Epithelial cell of prostate (primary cell): ENCODE data around the gene RTL10.

Experiments used
- DNase-seq: peaks from one replicate; pipeline ENCODE4 v3.0.0-alpha.2; 2011; ENCODE audit warnings: low read depth, low spot score
- H3K27ac ChIP-seq: fragments of 450-650 bp; 2 replicates; pipeline ENCODE4 v1.5.1; 2017; ENCODE audit warnings: mild to moderate bottlenecking

The RTL10 gene

GRCh38 chr22:19877626-19878339, 23.1 kb upstream of the RTL10 start:
- H3K27ac ChIP-seq, result no peak overlapping the region
- DNase-seq, result no peak

DNA sequence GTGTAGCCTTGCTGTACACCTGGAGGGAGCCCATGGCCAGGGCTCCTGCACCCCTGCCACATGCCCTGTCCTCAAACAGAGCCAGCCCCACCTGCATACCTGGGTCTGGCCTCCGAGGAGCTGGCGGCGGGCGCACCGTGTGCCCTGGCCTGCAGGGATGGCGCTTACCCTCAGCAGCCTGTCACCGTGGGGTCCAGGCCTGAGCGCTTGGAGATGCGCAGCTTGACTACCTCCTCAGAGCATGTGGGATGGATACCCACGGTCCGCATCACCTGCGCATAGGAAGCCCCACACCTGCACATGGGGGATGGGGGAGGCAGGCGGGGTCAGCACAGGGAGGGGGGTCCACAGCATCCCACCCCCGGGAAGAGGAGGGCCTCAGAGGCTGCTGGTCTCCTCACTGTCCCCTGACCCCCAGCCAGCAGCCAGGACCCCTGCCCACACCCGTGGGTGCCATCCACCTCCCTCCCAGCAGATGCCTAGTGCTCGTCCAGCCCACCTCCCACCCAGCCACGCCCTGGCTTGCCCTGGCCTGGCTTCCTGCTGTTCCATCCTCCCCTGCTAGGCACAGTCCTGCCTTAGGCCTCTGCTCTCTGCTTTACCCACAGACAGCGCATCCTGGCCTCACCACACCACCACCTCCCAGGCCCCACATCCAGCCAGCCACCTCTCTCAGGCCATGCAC, 22.4 kb upstream of the RTL10 start:
- no peak for DNase-seq
- H3K27ac ChIP-seq, result no peak overlapping the region

DNA sequence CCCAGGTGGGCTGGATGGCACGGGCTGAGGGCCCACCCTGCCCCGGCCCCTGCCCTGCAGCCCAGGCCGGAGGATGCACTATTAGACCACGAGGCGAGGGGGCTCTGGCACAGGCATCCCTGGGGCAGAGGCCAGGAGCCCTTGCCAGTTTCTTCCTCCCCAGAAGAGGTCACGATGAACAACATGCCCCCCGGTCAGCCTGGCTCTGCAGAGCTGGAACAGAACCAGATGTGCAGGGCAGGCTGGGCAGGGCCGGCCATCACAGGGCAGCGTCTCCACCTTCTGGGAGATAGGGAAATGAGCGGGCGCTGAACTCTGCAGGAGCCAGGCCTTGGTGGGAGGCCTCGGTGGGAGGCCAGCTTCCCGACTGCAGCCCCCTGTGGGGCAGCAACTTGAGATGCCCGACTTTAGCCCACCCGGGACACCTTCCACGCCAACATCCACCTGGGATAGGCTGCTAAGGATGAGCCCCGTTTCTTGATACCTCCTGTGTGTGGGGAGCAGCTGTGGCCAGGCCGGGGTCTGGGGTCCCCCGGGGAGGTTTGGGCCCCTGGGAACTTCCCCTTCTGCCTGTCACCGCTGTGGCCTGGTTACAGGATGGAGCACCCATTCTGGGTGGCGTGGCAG, 21.8 kb upstream of the RTL10 start:
- DNase-seq, result no peak
- H3K27ac ChIP-seq, result no peak overlapping the region

- no peak overlapping the region for H3K27ac ChIP-seq
- DNase-seq, result no peak
Measured at GRCh38 chr22:19875531-19876313, 21.0 kb upstream of the RTL10 start.

- peak overlapping the region; percentile 38 for H3K27ac ChIP-seq
- no peak for DNase-seq
Measured at GRCh38 chr22:19875061-19875530, 20.4 kb upstream of the RTL10 start.

DNA sequence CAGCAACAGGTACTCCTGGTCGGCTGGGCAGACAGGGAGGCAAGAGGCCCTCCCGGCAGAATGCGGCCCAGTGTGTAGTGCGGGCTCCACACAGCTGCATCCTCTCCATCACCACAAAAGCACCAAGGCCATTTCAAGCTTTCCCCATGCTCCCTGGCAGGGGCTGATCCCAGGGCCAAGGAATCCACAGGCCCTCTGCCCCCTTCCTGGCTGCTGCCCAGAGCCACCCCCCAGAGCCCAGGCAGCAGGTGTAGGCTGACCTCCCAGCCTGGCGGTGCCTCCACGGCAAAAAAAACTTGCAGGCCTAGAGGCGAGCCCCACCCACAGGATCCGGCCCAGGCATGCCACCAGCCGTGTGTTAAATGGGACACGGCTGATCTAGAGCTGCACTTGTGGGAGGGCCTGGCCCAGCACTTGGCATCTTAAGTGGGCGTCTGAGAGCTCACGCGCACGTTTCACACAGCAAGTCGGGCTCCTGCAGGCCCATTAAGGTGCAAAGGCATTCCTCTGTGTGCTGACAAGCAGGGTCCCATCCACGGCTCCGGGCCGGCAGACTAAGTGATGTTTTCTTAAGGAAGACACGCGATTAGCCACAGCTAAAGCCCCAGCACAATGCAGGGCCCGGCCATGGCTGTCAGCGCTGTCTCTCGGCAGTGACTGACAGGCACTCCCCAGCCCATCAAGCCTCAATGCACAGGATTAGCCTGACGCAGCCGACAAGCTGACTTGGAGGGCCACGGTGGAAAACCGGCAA, 19.8 kb upstream of the RTL10 start:
- no peak for DNase-seq
- peak overlapping the region; percentile 38 for H3K27ac ChIP-seq

GRCh38 chr22:19873960-19874306, 19.3 kb upstream of the RTL10 start:
- peak overlapping the region; percentile 38 for H3K27ac ChIP-seq
- no peak for DNase-seq

DNA sequence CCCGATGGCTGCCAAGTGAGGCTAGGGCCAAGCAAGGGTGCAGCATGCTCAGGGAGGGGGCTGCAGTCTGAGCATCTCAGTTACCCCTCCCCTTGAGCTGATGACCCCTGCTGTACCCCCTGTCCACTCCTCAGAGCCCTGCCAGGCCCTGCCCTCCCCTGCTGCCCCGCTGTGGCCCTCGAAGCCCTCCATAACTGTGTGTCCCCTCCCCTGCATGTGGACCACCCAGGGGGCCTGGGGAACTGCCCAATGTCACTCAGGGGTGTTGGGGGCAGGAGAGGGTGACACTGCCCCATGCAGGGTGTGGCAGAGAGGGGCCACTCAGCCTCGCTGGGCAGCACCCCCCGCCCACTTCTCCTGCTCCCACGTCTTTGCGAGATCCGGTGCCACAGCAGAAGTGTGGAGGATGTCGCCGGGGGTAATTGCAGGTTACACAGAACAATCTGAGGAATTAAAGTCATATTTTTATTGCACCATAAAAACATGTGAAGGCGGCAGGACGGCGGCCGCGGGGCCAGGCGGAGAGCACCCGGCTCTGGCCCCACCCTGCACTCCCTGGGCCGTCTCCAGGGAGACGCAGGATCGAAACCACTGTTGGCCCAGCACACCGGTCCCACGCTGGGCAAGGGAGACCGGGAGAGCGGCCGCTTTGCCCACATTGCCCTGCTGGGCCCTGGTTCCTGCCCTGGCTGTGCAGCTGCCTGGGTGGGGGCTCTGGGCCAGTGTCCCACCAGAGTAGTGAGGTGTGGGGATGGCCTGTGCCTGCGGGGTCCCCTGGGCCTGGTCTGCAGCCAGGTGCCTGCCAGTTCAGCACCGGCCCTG, 18.7 kb upstream of the RTL10 start:
- no peak overlapping the region for H3K27ac ChIP-seq
- DNase-seq, result no peak

GRCh38 chr22:19872779-19873137, 18.1 kb upstream of the RTL10 start:
- no peak for DNase-seq
- no peak overlapping the region for H3K27ac ChIP-seq

DNA sequence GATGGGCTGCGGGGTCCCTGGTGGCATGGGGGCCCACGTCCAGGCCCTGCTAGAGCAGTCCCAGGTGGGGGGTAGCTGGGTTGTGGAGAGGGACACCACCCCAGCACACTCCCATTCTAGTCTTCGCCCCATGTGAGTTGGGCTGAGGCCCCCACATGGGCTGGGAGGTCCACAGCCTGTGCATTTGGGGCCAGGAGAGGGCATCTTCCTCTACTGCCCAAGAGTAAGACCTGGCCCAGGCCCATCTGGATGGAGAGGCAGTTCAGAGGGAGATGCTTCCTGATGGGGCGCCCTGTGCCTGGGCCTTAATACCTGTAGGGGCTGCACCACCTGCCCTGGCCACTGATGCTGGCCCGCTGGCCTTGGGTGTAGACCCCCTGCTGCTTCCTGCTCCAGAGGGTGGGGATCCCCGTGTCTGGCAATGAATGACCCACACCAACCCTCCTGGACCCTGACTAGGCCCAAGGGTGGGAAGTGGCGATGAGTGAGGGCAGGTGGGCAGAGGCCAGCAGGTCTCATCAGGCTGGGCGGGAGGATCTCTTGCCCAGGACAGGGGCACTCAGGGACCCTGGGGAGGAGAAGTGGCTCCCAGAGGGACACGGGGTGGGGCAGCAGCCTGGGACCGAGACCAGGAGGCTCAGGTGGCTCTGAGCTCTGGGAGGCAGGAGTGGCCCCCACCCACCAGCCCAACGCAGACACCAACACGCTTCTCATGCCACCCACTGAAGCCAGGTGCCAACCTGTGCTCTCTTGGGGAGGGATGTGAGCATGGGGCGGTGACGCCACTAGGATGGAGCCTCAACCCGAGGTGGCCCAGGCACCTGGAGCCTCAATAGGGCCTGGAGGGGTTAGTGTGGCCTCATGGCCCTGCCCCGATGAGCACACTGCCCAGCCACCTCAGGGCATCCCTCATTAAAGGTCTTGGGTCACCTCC, 17.4 kb upstream of the RTL10 start:
- no peak for DNase-seq
- no peak overlapping the region for H3K27ac ChIP-seq

- DNase-seq, result no peak
- no peak overlapping the region for H3K27ac ChIP-seq
Measured at GRCh38 chr22:19871023-19871844, 16.6 kb upstream of the RTL10 start.

GRCh38 chr22:19870153-19871022, 15.7 kb upstream of the RTL10 start:
- H3K27ac ChIP-seq, result no peak overlapping the region
- no peak for DNase-seq

GRCh38 chr22:19869497-19870152, 15.0 kb upstream of the RTL10 start:
- DNase-seq, result no peak
- H3K27ac ChIP-seq, result peak overlapping the region; percentile 51

- DNase-seq, result no peak
- H3K27ac ChIP-seq, result peak overlapping the region; percentile 51
Measured at GRCh38 chr22:19868773-19869471, 14.2 kb upstream of the RTL10 start.

DNA sequence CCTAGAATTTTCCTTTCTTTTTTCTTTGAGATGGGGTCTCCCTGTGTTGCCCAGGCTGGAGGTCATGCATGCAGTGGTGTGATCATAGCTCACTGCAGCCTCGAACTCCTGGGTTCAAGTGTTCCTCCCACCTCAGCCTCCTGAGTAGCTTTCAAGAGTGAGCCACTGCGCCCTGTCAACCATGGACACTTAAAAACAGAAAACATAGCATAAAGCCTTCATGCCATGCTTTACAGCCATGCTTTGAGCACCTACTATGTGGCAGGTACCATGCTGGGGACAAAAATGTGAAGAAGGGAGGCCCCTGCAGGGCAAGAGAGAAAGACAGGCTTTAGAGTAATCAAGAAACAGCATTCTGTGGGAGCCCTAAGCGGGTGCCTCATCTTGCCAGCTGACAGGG, 13.7 kb upstream of the RTL10 start:
- DNase-seq, result no peak
- peak overlapping the region; percentile 51 for H3K27ac ChIP-seq
